ENCODE measurements around the gene SDC3.

Gene SDC3

GRCh38 chr1:30906631-30907441 is 1.7 kb downstream of the SDC3 start:
- Histone ChIP-seq H3K27me3 (ENCODE audit: control insufficient read depth, insufficient read depth, low read length) (no peaks in the 10 kb centered on the region), H3K27ac (no peak overlapping the region), H3K9ac (no peak overlapping the region), H3K36me3 (ENCODE audit: control insufficient read depth, insufficient read depth, low read length) (no peaks in the 10 kb centered on the region), H3K79me2 (no peaks in the 10 kb centered on the region), H3K4me2 (ENCODE audit: low read length) (no peak overlapping the region), H3K4me1 (no peaks in the 10 kb centered on the region), H3K4me3 (ENCODE audit: low read depth, low read length) (no peak overlapping the region), H3K9me3 (ENCODE audit: control insufficient read depth, low read length) (no peaks in the 10 kb centered on the region), H2AFZ (no peak overlapping the region)
- no peak for TF ChIP-seq CTCF (IDR thresholded peaks at IDR 0.05)

DNA sequence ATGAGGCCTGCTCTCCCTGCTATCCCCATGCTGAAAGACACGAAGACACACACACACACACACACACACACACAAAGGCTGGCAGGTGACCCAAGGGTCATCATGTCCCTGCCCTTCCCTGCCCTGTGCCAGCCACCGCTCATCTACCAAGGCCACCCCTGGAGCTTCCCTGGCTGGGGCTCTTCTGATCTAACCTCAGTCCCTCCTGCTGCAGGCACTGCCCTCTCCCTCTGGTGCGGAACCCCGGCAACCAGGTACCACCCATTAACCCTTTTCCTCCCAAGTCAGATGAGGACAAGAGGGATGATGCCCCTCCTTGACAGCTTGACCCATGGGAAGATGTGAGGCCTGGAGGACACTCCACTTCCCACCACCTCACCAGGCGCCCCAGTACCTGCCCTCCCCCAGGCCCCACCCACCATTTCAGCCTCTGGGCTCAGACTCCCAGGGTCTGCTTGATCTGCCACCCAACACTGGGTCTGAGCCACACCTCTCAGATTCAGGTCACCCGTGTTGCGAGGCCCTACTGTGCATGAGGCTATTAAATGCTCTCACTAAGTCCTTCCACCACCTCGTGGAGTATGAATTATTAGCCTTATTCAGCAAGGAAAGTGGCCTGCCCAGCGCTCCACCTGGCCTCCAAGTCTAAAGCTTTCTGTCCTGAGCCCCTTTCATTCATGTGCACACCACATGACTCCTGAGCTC is 2.5 kb downstream of the SDC3 start:
- TF ChIP-seq CTCF (IDR thresholded peaks at IDR 0.05) = no peak
- no peaks in the 10 kb centered on the region for H3K36me3 ChIP-seq (ENCODE audit: control insufficient read depth, insufficient read depth, low read length)
- H3K4me3 ChIP-seq (ENCODE audit: low read depth, low read length) = no peak overlapping the region
- no peak overlapping the region for H3K9ac ChIP-seq
- H3K4me2 ChIP-seq (ENCODE audit: low read length) = no peak overlapping the region
- H3K27ac ChIP-seq = no peak overlapping the region
- no peaks in the 10 kb centered on the region for H3K27me3 ChIP-seq (ENCODE audit: control insufficient read depth, insufficient read depth, low read length)
- H3K4me1 ChIP-seq = no peaks in the 10 kb centered on the region
- no peaks in the 10 kb centered on the region for H3K79me2 ChIP-seq
- no peak overlapping the region for H2AFZ ChIP-seq
- H3K9me3 ChIP-seq (ENCODE audit: control insufficient read depth, low read length) = no peaks in the 10 kb centered on the region

DNA sequence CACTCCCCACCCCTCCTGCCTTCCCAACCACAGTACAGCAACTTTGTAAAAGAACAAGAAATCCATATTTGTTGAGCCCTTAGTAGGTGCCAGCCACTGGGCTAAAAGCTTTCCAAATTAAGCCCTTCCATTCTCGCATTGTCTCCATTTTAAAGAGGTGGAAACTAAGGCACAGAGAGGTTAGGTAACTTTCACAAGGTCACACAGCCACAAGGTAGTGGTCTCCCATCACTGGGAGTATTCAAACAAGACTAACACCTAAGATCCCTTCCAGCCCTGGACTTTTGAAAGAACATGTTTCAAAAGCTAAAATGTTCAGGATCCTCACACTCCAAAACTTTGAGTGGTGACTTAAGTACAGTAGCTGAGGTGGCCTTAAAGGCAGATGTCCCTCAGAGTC is 3.2 kb downstream of the SDC3 start:
- H3K9ac ChIP-seq = no peak overlapping the region
- no peak overlapping the region for H3K27ac ChIP-seq
- H3K4me1 ChIP-seq = no peaks in the 10 kb centered on the region

GRCh38 chr1:30904962-30905335 is 3.6 kb downstream of the SDC3 start:
- H3K4me3 ChIP-seq (ENCODE audit: low read depth, low read length) = no peak overlapping the region
- no peaks in the 10 kb centered on the region for H3K79me2 ChIP-seq
- no peak overlapping the region for H3K9ac ChIP-seq
- no peaks in the 10 kb centered on the region for H3K36me3 ChIP-seq (ENCODE audit: control insufficient read depth, insufficient read depth, low read length)
- H3K27ac ChIP-seq = no peak overlapping the region
- no peaks in the 10 kb centered on the region for H3K4me1 ChIP-seq
- no peak for TF ChIP-seq CTCF (IDR thresholded peaks at IDR 0.05)
- H3K4me2 ChIP-seq (ENCODE audit: low read length) = no peak overlapping the region
- H3K27me3 ChIP-seq (ENCODE audit: control insufficient read depth, insufficient read depth, low read length) = no peaks in the 10 kb centered on the region
- H2AFZ ChIP-seq = no peak overlapping the region
- H3K9me3 ChIP-seq (ENCODE audit: control insufficient read depth, low read length) = no peaks in the 10 kb centered on the region

More for the DNA sequence above, 3.2 kb downstream of the SDC3 start:
- Histone ChIP-seq H3K36me3 (ENCODE audit: control insufficient read depth, insufficient read depth, low read length) (no peaks in the 10 kb centered on the region), H2AFZ (no peak overlapping the region), H3K9me3 (ENCODE audit: control insufficient read depth, low read length) (no peaks in the 10 kb centered on the region), H3K4me3 (ENCODE audit: low read depth, low read length) (no peak overlapping the region), H3K27me3 (ENCODE audit: control insufficient read depth, insufficient read depth, low read length) (no peaks in the 10 kb centered on the region), H3K4me2 (ENCODE audit: low read length) (no peak overlapping the region), H3K79me2 (no peaks in the 10 kb centered on the region)
- TF ChIP-seq CTCF (IDR thresholded peaks at IDR 0.05) = no peak

Measured in parathyroid adenoma (tissue), 2 donors.